T-helper 2 cell treated with Interferon-gamma antibody and Interleukin-4, amounts not matched to agents 5 μg/mL and 100 μg/mL, for 36 hours (primary cell): Measurements from ENCODE around the gene TMEM140.
A peak's percentile ranks its signal among the peaks of the same experiment; 100 is the strongest.
"Not testable (repeated sequence)": the region's sequence is repeated elsewhere in the genome, so short reads cannot be mapped to it uniquely, and the experiment has no call there.

ENCODE experiments used
- DNase-seq: peaks from one replicate; pipeline ENCODE4 v3.0.0; 2021; ENCODE audit warnings: low spot score
- H3K27ac Mint-ChIP-seq: one replicate; pipeline ENCODE4 v1.8.0; 2021; ENCODE audit warnings: mild to moderate bottlenecking, mixed read lengths
- H3K27me3 Mint-ChIP-seq: one replicate; pipeline ENCODE4 v1.8.0; 2021; ENCODE audit warnings: low read depth, mixed read lengths
- H3K36me3 Mint-ChIP-seq: one replicate; pipeline ENCODE4 v1.8.0; 2021; ENCODE audit warnings: low read depth, mixed read lengths
- H3K4me1 Mint-ChIP-seq: one replicate; pipeline ENCODE4 v1.8.0; 2021; ENCODE audit warnings: low read depth, mixed read lengths
- H3K4me3 Mint-ChIP-seq: one replicate; pipeline ENCODE4 v1.8.0; 2022; ENCODE audit warnings: mild to moderate bottlenecking, moderate library complexity, mixed read lengths
- H3K9me3 Mint-ChIP-seq: one replicate; pipeline ENCODE4 v1.8.0; 2021; ENCODE audit warnings: mixed read lengths

The TMEM140 gene

GRCh38 chr7:135147899-135148721 is at the start of gene TMEM140:
TMEM140 (plus strand) TSS chr7:135148072; CDS start chr7:135164442, 16,370 bp downstream.
- peak within 1 kb of the TSS; percentile 94 for H3K27ac Mint-ChIP-seq
- H3K4me3 Mint-ChIP-seq, result peak within 1 kb of the TSS; percentile 87
- peaks cover 52% of the 10 kb centered on the region for H3K4me1 Mint-ChIP-seq
- H3K27me3 Mint-ChIP-seq, result no peaks in the 10 kb centered on the region
- peak; percentile 62 for DNase-seq
- peaks cover 5% of the 10 kb centered on the region for H3K9me3 Mint-ChIP-seq
- H3K36me3 Mint-ChIP-seq, result peaks cover 29% of the 10 kb centered on the region

GRCh38 chr7:135098391-135098790 is 49.5 kb upstream of the TMEM140 start:
- Mint-ChIP-seq H3K36me3 (no peaks in the 10 kb centered on the region), H3K4me1 (peaks cover 2% of the 10 kb centered on the region), H3K9me3 (no peaks in the 10 kb centered on the region), H3K4me3 (no peak overlapping the region), H3K27ac (no peak overlapping the region), H3K27me3 (no peaks in the 10 kb centered on the region)
- no peak for DNase-seq

- Mint-ChIP-seq H3K4me1 (peaks cover 2% of the 10 kb centered on the region), H3K4me3 (no peak overlapping the region), H3K27ac (no peak overlapping the region), H3K36me3 (no peaks in the 10 kb centered on the region), H3K9me3 (no peaks in the 10 kb centered on the region), H3K27me3 (no peaks in the 10 kb centered on the region)
- no peak for DNase-seq
Observed at GRCh38 chr7:135100856-135101255, 47.0 kb upstream of the TMEM140 start.

GRCh38 chr7:135102372-135102771 is 45.5 kb upstream of the TMEM140 start:
- Mint-ChIP-seq H3K36me3 (no peaks in the 10 kb centered on the region), H3K9me3 (no peaks in the 10 kb centered on the region), H3K4me1 (peaks cover 2% of the 10 kb centered on the region), H3K27ac (no peak overlapping the region), H3K27me3 (no peaks in the 10 kb centered on the region), H3K4me3 (no peak overlapping the region)
- DNase-seq, result no peak

- Mint-ChIP-seq H3K36me3 (no peaks in the 10 kb centered on the region), H3K4me3 (no peak overlapping the region), H3K27ac (no peak overlapping the region), H3K4me1 (no peaks in the 10 kb centered on the region), H3K27me3 (no peaks in the 10 kb centered on the region), H3K9me3 (no peaks in the 10 kb centered on the region)
- DNase-seq, result no peak
Observed at GRCh38 chr7:135109562-135109961, 38.3 kb upstream of the TMEM140 start.

- Mint-ChIP-seq H3K4me1 (no peaks in the 10 kb centered on the region), H3K9me3 (no peaks in the 10 kb centered on the region), H3K36me3 (no peaks in the 10 kb centered on the region), H3K27ac (no peak overlapping the region), H3K27me3 (no peaks in the 10 kb centered on the region), H3K4me3 (no peak overlapping the region)
- no peak for DNase-seq
Observed at GRCh38 chr7:135109976-135110375, 37.9 kb upstream of the TMEM140 start.

GRCh38 chr7:135111379-135111778 is 36.5 kb upstream of the TMEM140 start:
- Mint-ChIP-seq H3K4me1 (no peaks in the 10 kb centered on the region), H3K4me3 (no peak overlapping the region), H3K27ac (no peak overlapping the region), H3K27me3 (no peaks in the 10 kb centered on the region), H3K36me3 (no peaks in the 10 kb centered on the region), H3K9me3 (no peaks in the 10 kb centered on the region)
- no peak for DNase-seq

GRCh38 chr7:135114622-135115021 is 33.2 kb upstream of the TMEM140 start:
- no peaks in the 10 kb centered on the region for H3K27me3 Mint-ChIP-seq
- H3K36me3 Mint-ChIP-seq, result no peaks in the 10 kb centered on the region
- H3K27ac Mint-ChIP-seq, result no peak overlapping the region
- no peak overlapping the region for H3K4me3 Mint-ChIP-seq
- DNase-seq, result no peak
- peaks cover 3% of the 10 kb centered on the region for H3K9me3 Mint-ChIP-seq
- no peaks in the 10 kb centered on the region for H3K4me1 Mint-ChIP-seq

GRCh38 chr7:135117096-135117495 is 30.8 kb upstream of the TMEM140 start:
- no peak for DNase-seq
- Mint-ChIP-seq H3K36me3 (peaks cover 2% of the 10 kb centered on the region), H3K9me3 (peaks cover 13% of the 10 kb centered on the region)

GRCh38 chr7:135121868-135122267 is 26.0 kb upstream of the TMEM140 start:
- H3K36me3 Mint-ChIP-seq, result peaks cover 2% of the 10 kb centered on the region

More at GRCh38 chr7:135117096-135117495, 30.8 kb upstream of the TMEM140 start:
- Mint-ChIP-seq H3K4me1 (no peaks in the 10 kb centered on the region), H3K27ac (no peak overlapping the region), H3K4me3 (no peak overlapping the region), H3K27me3 (no peaks in the 10 kb centered on the region)

GRCh38 chr7:135124631-135125030 is 23.2 kb upstream of the TMEM140 start:
- not testable (repeated sequence) for H3K27ac Mint-ChIP-seq, H3K9me3 Mint-ChIP-seq, H3K4me1 Mint-ChIP-seq, H3K27me3 Mint-ChIP-seq, DNase-seq, H3K4me3 Mint-ChIP-seq, H3K36me3 Mint-ChIP-seq

More at GRCh38 chr7:135121868-135122267, 26.0 kb upstream of the TMEM140 start:
- no peaks in the 10 kb centered on the region for H3K4me1 Mint-ChIP-seq
- H3K27me3 Mint-ChIP-seq, result peaks cover 6% of the 10 kb centered on the region
- no peak overlapping the region for H3K27ac Mint-ChIP-seq
- no peak overlapping the region for H3K4me3 Mint-ChIP-seq
- DNase-seq, result no peak
- H3K9me3 Mint-ChIP-seq, result peaks cover 13% of the 10 kb centered on the region

- H3K9me3 Mint-ChIP-seq, result peaks cover 2% of the 10 kb centered on the region
- no peak for DNase-seq
- H3K36me3 Mint-ChIP-seq, result no peaks in the 10 kb centered on the region
- no peak overlapping the region for H3K27ac Mint-ChIP-seq
- H3K27me3 Mint-ChIP-seq, result peaks cover 4% of the 10 kb centered on the region
- no peaks in the 10 kb centered on the region for H3K4me1 Mint-ChIP-seq
- H3K4me3 Mint-ChIP-seq, result no peak overlapping the region
Observed at GRCh38 chr7:135128931-135129330, 18.9 kb upstream of the TMEM140 start.

- DNase-seq, result no peak
- Mint-ChIP-seq H3K4me3 (no peak overlapping the region), H3K9me3 (peaks cover 2% of the 10 kb centered on the region)
Observed at GRCh38 chr7:135129579-135129978, 18.3 kb upstream of the TMEM140 start.

GRCh38 chr7:135143885-135144668 is 3.8 kb upstream of the TMEM140 start:
- no peak for DNase-seq
- Mint-ChIP-seq H3K9me3 (peaks cover 8% of the 10 kb centered on the region), H3K36me3 (peaks cover 1% of the 10 kb centered on the region), H3K4me1 (peaks cover 26% of the 10 kb centered on the region), H3K27me3 (no peaks in the 10 kb centered on the region), H3K27ac (no peak overlapping the region), H3K4me3 (no peak overlapping the region)

More at GRCh38 chr7:135129579-135129978, 18.3 kb upstream of the TMEM140 start:
- Mint-ChIP-seq H3K27ac (no peak overlapping the region), H3K36me3 (no peaks in the 10 kb centered on the region), H3K4me1 (no peaks in the 10 kb centered on the region), H3K27me3 (peaks cover 4% of the 10 kb centered on the region)
